Activated CD4-positive, alpha-beta memory T cell treated with anti-CD3 and anti-CD28 coated beads, Interleukin-2, amount 10 ng/mL, durations not matched to agents 7 days and 5 days (primary cell): ENCODE results near the gene CLIC5. TPM values are rescaled to one million over a fixed set of nuclear protein-coding genes. Genes with fewer than 3 reads are reported as not detected.

Source experiments
- CTCF ChIA-PET: fragments of 350-600 bp; sonication (Branson Sonifier 250); formaldehyde crosslinking; loops from one replicate; lab custom pipeline; 2021; ENCODE audit warnings: antibody characterized with exemption, inconsistent platforms; lab: Charles Lee
- POLR2A ChIA-PET: fragments of 350-600 bp; sonication (Branson Sonifier 250); formaldehyde crosslinking; loops from one replicate; lab custom pipeline; 2021; ENCODE audit warnings: antibody characterized with exemption; lab: Charles Lee
- DNase-seq: peaks from one replicate; pipeline ENCODE4 v3.0.0-alpha.2; 2020
- H3K27ac Mint-ChIP-seq: one replicate; pipeline ENCODE4 v1.8.0; 2021; ENCODE audit warnings: mild to moderate bottlenecking, mixed read lengths
- H3K27me3 Mint-ChIP-seq: one replicate; pipeline ENCODE4 v1.8.0; 2021; ENCODE audit warnings: mixed read lengths
- H3K36me3 Mint-ChIP-seq: one replicate; pipeline ENCODE4 v1.8.0; 2021; ENCODE audit warnings: low read depth, mixed read lengths
- H3K4me1 Mint-ChIP-seq: one replicate; pipeline ENCODE4 v1.8.0; 2021; ENCODE audit warnings: mixed read lengths
- H3K4me3 Mint-ChIP-seq: one replicate; pipeline ENCODE4 v1.8.0; 2021; ENCODE audit warnings: mild to moderate bottlenecking, mixed read lengths
- H3K9me3 Mint-ChIP-seq: one replicate; pipeline ENCODE4 v1.8.0; 2021; ENCODE audit warnings: mixed read lengths
- total RNA-seq, 2 experiments: library from RNA; stranded (reverse); gene quantifications; one replicate each; pipeline ENCODE4 v1.2.3, GENCODE V29; 2021

CLIC5 gene
- total RNA-seq, 2 experiments from 2014 or later, result 7.4 to 8.4 TPM

DNA sequence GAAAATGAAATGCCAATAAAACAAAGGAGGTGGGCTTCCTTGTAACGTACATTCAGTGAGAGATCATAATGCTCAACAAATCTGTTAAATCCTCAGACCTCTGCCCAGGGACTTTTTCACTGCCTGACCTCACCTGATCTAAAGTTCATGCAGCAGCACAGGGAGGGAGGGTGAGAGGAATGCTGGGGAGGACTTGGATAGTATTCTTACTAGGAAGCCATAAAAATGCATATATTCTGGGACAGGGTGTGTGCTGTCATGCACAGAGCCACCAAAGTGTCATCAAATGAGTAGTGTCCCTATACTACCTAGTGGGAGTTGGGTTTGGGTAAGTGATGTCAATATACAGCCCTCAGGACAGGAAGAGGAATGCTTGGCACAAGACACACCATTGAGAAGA lies 32.6 kb downstream of the CLIC5 start:
- H3K4me3 Mint-ChIP-seq, result no peak overlapping the region
- H3K27ac Mint-ChIP-seq, result no peak overlapping the region
- H3K4me1 Mint-ChIP-seq, result peaks cover 3% of the 10 kb centered on the region
- DNase-seq, result no peak
- peaks cover 2% of the 10 kb centered on the region for H3K9me3 Mint-ChIP-seq
- no peaks in the 10 kb centered on the region for H3K27me3 Mint-ChIP-seq
- H3K36me3 Mint-ChIP-seq, result no peaks in the 10 kb centered on the region
- ChIA-PET CTCF (no interaction called here), POLR2A (no interaction called here)

DNA sequence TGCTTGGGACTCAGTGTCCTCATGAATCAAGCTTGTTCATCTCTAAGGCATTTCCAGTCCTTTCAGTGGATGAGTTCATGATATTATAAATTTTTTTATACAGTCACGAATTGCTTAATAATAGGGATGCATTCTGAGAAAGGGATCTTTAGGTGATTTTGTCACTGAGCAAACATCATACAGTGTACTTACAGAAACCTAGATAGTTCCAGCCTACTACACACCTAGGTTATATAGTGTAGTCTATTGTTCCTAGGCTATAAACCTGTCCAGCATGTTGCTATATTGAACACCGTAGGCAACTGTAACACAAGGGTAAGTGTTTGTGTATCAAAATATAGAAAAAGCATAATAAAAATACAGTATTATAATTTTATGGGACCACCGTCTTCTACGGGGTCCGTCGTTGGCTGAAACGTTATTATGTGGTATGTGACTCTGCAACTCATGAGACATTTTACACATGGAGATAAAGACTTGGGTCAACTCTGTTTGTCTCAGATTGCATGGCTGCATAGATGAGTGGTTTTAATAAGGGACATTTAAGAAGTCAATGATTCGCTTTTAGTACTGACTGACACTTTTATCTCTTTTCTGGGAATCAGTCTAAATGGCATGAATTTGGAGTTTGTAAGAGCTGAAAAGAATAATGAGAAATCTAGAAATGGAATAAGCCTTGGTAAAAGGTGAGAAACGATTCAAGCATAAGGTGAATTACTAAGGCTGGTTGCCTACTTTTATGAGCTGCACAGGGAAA lies 33.2 kb downstream of the CLIC5 start:
- no peaks in the 10 kb centered on the region for H3K27me3 Mint-ChIP-seq
- ChIA-PET POLR2A (no interaction called here), CTCF (no interaction called here)
- peaks cover 3% of the 10 kb centered on the region for H3K4me1 Mint-ChIP-seq
- H3K27ac Mint-ChIP-seq, result no peak overlapping the region
- no peaks in the 10 kb centered on the region for H3K36me3 Mint-ChIP-seq
- no peak overlapping the region for H3K4me3 Mint-ChIP-seq
- H3K9me3 Mint-ChIP-seq, result peaks cover 2% of the 10 kb centered on the region
- no peak for DNase-seq

DNA sequence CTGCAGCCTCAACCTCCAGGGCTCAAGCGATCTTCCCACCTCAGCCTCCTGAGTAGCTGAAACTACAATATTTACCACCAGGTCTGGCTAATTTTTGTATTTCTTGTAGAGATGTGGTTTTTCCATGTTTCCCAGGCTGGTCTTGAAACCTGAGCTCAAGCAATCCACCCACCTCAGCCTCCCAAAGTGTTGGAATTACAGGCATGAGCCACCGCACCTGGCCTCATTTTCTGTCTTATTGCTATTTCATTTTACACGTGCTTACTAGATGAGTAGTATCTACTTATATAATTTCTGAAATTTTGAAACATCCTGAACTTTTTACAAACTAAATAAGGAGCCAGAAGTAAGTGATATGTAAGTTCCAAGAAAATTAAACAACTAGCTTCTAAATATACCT lies 34.6 kb downstream of the CLIC5 start:
- Mint-ChIP-seq H3K4me3 (no peak overlapping the region), H3K4me1 (peaks cover 3% of the 10 kb centered on the region), H3K36me3 (no peaks in the 10 kb centered on the region), H3K9me3 (peaks cover 2% of the 10 kb centered on the region), H3K27me3 (no peaks in the 10 kb centered on the region), H3K27ac (no peak overlapping the region)
- ChIA-PET CTCF (no interaction called here), POLR2A (no interaction called here)
- no peak for DNase-seq

DNA sequence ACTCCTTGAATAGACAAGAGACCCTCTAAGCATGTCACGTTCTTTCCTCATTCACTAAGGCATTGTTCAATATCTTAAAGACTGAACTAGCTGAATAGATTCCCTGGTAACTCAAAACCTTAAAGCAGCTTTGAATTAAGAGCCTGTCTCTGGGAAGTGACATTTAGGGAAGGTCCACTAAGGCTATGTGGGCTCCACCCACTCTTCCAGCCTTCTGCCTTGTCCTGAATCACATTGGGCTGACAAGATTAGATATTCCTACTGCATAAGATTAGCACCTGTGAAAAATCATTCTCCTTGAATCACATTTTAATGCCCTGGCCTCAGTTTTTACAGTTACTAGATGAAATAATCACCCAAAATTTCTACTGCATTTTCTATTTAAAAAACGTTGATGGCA lies 36.3 kb downstream of the CLIC5 start:
- ChIA-PET POLR2A (no interaction called here), CTCF (no interaction called here)
- H3K4me3 Mint-ChIP-seq, result no peak overlapping the region
- DNase-seq, result no peak
- no peaks in the 10 kb centered on the region for H3K4me1 Mint-ChIP-seq
- H3K27ac Mint-ChIP-seq, result no peak overlapping the region
- H3K36me3 Mint-ChIP-seq, result no peaks in the 10 kb centered on the region
- no peaks in the 10 kb centered on the region for H3K27me3 Mint-ChIP-seq
- no peaks in the 10 kb centered on the region for H3K9me3 Mint-ChIP-seq

DNA sequence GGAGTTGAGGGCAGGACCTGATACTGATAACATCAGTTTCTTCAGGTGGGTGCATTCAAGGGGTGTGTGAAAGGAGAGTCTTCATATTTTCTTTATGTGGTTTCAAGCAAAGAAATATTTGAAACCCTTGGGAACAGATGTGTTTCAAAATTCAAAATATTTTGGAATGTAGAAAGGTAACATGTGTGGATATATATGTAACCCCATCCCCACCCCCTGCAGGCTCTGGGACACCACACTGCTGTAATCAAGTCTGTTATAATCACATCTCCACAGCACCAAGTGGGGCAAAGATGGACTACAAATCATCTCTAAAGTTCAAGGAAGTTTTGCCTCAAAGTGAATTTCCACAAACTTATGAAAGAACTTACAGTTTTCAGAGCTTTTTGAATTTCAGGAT lies 41.1 kb downstream of the CLIC5 start:
- H3K4me1 Mint-ChIP-seq, result no peaks in the 10 kb centered on the region
- POLR2A ChIA-PET, result no interaction called here
- no peaks in the 10 kb centered on the region for H3K27me3 Mint-ChIP-seq
- H3K4me3 Mint-ChIP-seq, result no peak overlapping the region
- no peaks in the 10 kb centered on the region for H3K36me3 Mint-ChIP-seq
- CTCF ChIA-PET, result no interaction called here
- H3K27ac Mint-ChIP-seq, result no peak overlapping the region
- H3K9me3 Mint-ChIP-seq, result no peaks in the 10 kb centered on the region
- no peak for DNase-seq

DNA sequence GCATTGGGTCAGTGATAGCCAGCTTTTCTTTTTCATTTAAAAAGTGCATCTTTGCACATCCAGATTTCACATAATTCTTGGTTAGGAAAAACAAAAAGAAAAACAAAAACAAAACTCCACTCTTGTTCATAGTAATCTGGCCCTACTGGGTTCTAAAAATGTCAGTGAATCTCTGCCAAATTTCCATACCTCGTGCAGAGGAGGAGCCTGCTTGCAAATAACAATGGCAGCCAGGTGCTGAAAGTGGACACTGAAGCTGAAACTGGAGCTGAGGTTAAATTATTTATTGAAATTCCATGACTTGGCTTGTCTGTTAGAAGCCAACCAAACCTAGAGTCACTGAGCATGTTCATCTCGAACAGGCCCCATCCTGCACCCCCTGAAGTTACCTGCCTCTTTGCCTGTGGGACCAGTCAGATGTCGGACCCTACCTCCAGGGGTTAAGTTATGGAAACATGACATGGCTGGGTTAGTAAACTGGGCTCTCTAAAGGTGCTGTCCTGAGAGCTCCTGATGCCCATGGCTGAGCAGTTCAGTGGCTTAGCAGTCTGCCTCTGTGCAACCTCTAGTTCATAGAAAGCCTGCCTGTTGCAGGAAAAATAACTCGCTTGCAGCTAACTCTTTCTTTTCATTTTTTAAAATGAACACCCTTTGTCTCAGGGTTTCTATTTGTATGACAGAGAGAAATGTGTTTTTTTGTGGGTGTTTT lies 42.7 kb downstream of the CLIC5 start:
- Mint-ChIP-seq H3K27me3 (no peaks in the 10 kb centered on the region), H3K9me3 (no peaks in the 10 kb centered on the region)
- CTCF ChIA-PET, result no interaction called here

DNA sequence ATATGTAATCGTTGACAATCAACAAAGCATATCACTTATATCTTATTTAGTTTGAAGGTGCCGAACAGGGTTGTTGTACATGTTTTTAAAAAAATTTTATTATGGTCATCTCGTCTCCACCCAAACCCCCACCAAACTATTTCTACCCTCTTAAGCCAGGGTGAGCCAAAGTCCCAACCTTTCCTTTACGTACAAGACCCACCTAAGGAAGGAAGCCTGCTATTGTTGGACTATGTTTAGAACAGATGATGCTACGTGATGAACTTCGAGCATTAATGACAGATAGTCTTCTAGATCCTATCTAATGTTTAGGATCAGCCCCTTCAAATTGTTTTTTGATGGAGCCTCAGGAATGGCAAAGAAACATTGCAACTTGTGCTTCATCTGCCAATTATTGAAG lies 44.4 kb downstream of the CLIC5 start:
- Mint-ChIP-seq H3K27me3 (no peaks in the 10 kb centered on the region), H3K36me3 (no peaks in the 10 kb centered on the region), H3K4me1 (peaks cover 1% of the 10 kb centered on the region), H3K9me3 (no peaks in the 10 kb centered on the region), H3K4me3 (no peak overlapping the region), H3K27ac (no peak overlapping the region)
- ChIA-PET CTCF (no interaction called here), POLR2A (no interaction called here)
- no peak for DNase-seq

More for the DNA sequence above, 42.7 kb downstream of the CLIC5 start:
- DNase-seq, result no peak
- H3K27ac Mint-ChIP-seq, result no peak overlapping the region
- H3K4me1 Mint-ChIP-seq, result no peaks in the 10 kb centered on the region
- POLR2A ChIA-PET, result no interaction called here
- H3K4me3 Mint-ChIP-seq, result no peak overlapping the region
- H3K36me3 Mint-ChIP-seq, result no peaks in the 10 kb centered on the region

DNA sequence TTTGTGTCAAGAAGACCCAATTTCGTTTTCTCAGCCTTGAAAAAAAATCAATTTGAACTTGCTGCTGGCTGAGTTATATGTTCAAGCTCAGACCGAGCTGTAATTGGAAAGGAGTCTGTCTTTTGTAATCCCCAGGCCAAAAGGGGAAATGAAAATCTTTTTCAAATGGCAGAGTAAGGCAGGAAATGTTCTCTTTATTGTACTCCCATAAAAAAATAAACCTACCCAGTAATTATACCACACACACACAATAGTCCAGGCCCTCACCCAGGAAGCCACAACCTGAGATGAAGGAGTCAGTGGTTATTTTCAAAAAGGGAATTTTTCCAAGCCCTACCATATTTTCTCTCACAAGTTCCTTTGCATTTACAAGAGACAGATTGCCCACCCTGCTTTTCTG lies 45.3 kb downstream of the CLIC5 start:
- DNase-seq, result no peak
- H3K27ac Mint-ChIP-seq, result no peak overlapping the region
- no peaks in the 10 kb centered on the region for H3K36me3 Mint-ChIP-seq
- ChIA-PET CTCF (no interaction called here), POLR2A (no interaction called here)
- peaks cover 1% of the 10 kb centered on the region for H3K4me1 Mint-ChIP-seq
- no peak overlapping the region for H3K4me3 Mint-ChIP-seq
- no peaks in the 10 kb centered on the region for H3K9me3 Mint-ChIP-seq
- no peaks in the 10 kb centered on the region for H3K27me3 Mint-ChIP-seq

DNA sequence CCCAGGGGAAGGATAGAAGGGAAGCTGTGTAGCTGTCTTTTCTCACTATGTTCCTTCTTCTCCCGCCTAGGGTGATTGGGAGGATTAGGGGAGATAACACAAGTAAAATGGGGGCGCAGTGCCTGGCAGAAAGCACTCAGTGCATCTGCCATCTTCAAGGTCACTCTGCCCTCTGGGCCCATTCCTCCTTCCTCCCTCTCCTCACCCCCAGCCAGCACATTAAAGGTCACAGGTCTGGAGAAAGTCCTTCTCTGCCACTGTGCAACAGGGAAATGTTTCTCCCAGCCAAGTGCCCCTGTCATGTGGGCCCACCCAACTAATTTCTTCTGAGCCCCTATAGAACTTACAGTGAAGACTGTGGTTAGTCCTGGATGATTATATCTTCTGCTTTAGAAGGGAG lies 45.8 kb downstream of the CLIC5 start:
- Mint-ChIP-seq H3K4me1 (peaks cover 1% of the 10 kb centered on the region), H3K27me3 (no peaks in the 10 kb centered on the region), H3K36me3 (no peaks in the 10 kb centered on the region), H3K27ac (no peak overlapping the region), H3K4me3 (no peak overlapping the region), H3K9me3 (no peaks in the 10 kb centered on the region)
- no peak for DNase-seq
- POLR2A ChIA-PET, result no interaction called here
- CTCF ChIA-PET, result no interaction called here

DNA sequence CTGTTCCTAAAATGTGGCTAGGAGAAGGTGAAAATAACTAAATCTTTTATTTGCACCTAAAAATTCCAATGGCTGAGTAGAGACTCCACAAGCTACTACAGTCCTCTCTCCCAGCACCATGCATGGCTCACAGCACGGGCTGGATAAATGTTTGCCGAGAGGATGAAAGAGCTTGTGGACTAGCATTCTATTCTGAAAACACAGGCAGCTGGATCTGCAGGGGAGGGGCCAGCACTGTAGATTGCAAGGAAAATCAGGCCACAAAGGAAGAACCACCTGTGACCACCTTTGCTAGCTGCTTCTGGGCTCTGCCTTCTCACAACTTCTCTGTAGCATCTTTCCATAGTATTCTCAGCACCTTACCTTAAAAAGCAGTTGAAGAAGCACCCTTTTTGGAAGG lies 46.6 kb downstream of the CLIC5 start:
- Mint-ChIP-seq H3K4me3 (no peak overlapping the region), H3K9me3 (peaks cover 3% of the 10 kb centered on the region), H3K36me3 (no peaks in the 10 kb centered on the region), H3K27me3 (no peaks in the 10 kb centered on the region), H3K4me1 (peaks cover 1% of the 10 kb centered on the region), H3K27ac (no peak overlapping the region)
- CTCF ChIA-PET, result no interaction called here
- no peak for DNase-seq
- POLR2A ChIA-PET, result no interaction called here

DNA sequence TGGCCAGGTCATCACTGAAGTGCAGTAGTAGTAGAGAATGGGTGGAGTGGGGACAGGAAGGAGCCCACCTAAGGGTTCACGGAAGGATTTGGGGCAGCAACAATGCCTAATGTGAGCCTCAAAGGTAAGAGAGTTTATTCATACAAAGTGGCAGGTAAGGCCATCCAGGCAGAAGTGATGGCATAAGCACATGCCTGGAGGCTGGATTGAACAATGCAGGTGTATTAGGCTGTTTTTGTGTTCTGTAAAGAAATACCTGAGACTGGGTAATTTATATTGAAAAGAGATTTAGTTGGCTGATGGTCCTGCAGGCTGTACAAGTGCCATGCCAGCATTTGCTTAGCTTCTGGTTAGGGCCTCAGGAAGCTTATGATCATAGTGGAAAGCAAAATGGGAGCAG lies 48.3 kb downstream of the CLIC5 start:
- CTCF ChIA-PET, result no interaction called here
- peaks cover 1% of the 10 kb centered on the region for H3K4me1 Mint-ChIP-seq

DNA sequence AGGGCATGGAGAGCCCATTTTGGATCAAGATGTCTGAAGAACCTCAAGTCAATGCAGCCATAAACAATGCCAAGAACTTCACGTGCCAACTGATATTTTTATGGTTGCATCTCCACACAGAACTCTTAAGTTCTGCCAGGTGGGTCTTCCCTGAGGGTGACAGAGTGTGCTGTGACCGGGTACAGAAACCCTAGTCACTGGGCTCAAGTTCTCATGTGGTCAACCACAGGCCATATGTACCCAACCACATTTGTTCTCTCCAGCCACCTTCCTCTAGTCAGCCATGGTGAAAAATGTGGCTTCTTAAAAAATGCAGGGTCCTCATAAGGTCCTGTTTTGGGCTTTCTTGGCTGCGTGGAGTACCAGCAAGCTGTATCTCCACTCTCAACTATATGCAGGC lies 48.9 kb downstream of the CLIC5 start:
- Mint-ChIP-seq H3K27ac (no peak overlapping the region), H3K9me3 (peaks cover 3% of the 10 kb centered on the region), H3K36me3 (no peaks in the 10 kb centered on the region), H3K4me3 (no peak overlapping the region), H3K4me1 (peaks cover 1% of the 10 kb centered on the region), H3K27me3 (no peaks in the 10 kb centered on the region)
- POLR2A ChIA-PET, result no interaction called here
- CTCF ChIA-PET, result no interaction called here
- no peak for DNase-seq

More for the DNA sequence above, 48.3 kb downstream of the CLIC5 start:
- no peak for DNase-seq
- H3K27me3 Mint-ChIP-seq, result no peaks in the 10 kb centered on the region
- POLR2A ChIA-PET, result no interaction called here
- H3K9me3 Mint-ChIP-seq, result peaks cover 3% of the 10 kb centered on the region
- H3K27ac Mint-ChIP-seq, result no peak overlapping the region
- H3K36me3 Mint-ChIP-seq, result no peaks in the 10 kb centered on the region
- no peak overlapping the region for H3K4me3 Mint-ChIP-seq

DNA sequence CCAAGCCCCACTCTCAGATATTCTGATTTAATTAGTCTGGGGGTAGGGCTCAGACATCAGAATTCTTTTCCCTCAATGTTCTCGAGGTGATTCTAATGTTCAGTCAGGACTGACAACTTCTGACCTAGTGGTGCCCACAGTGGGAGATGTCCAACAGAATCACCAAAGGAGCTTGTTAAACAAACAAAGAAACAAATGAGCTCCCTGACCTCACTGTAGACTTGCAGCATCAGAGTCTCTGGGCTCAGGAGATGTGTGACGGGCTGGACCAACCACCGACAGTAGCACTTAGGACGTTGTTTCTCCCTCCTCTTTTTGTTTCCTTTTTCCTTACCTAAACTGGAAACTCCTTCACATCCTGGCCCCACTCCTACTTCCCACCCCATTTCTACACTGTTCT lies 49.3 kb downstream of the CLIC5 start:
- no peaks in the 10 kb centered on the region for H3K36me3 Mint-ChIP-seq
- H3K4me1 Mint-ChIP-seq, result peaks cover 1% of the 10 kb centered on the region
- DNase-seq, result no peak
- ChIA-PET CTCF (no interaction called here), POLR2A (no interaction called here)
- H3K27me3 Mint-ChIP-seq, result no peaks in the 10 kb centered on the region
- no peak overlapping the region for H3K27ac Mint-ChIP-seq
- H3K9me3 Mint-ChIP-seq, result peaks cover 3% of the 10 kb centered on the region
- H3K4me3 Mint-ChIP-seq, result no peak overlapping the region

DNA sequence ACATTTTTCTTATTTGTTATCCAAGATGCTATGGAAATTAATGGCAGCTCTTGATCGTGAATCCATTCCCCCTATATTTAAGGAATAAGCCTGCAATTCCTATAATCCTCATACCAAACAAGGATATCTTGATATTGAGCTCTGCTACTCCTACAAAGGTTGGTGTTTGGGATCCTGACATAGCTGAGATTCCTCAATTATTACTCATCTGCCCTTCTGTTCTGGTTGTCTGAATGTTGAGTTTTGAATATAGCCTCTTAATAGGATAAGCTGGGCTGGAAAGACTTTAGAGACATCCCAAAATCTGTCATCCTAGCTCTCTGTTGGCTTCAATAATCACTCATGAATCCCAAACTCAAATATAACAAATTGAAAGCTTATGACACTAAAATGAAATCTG lies 49.9 kb downstream of the CLIC5 start:
- no peak overlapping the region for H3K27ac Mint-ChIP-seq
- DNase-seq, result no peak
- peaks cover 1% of the 10 kb centered on the region for H3K4me1 Mint-ChIP-seq
- H3K4me3 Mint-ChIP-seq, result no peak overlapping the region
- ChIA-PET CTCF (no interaction called here), POLR2A (no interaction called here)
- H3K36me3 Mint-ChIP-seq, result no peaks in the 10 kb centered on the region
- H3K27me3 Mint-ChIP-seq, result no peaks in the 10 kb centered on the region
- peaks cover 3% of the 10 kb centered on the region for H3K9me3 Mint-ChIP-seq
